ENCODE data around the gene PPIF.

PPIF gene

DNA sequence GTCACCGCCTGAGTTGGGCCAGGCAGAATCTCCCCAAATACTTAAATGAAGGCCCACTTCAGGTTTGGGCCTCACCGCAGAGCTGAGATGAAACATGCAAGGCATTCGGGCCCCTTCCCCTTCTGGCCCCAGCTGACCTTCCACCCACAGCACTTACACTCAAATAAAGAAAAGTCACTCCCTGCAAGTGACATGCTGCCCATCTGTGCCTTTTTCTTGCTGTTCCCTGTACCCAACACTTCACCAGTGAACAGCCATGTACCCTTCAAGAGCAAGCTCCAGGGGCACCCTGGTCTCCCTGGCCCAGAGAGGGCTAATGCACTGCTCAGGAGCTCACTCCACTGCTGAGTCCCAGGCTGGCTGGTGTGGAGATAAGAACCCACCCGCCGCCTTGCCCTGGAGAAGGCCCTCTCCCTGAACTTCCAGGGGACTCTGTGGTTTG lies 57.4 kb downstream of the PPIF start:
- no peak for DNase-seq
